HG02943 (cell line): ENCODE results near the gene PRDM16.

Source experiments
- ATAC-seq: cut with Tn5 transposase; IDR thresholded peaks from one replicate; pipeline ENCODE4 v1.9.1; 2021; ENCODE audit warnings: mild to moderate bottlenecking, low read depth, moderate library complexity; ENCODE audit not compliant: unreplicated experiment

Gene PRDM16

GRCh38 chr1:3051270-3052268 lies 17.4 kb upstream of the PRDM16 start:
- ATAC-seq: no peak

- ATAC-seq: no peak
Observed at GRCh38 chr1:3052501-3052900, 16.5 kb upstream of the PRDM16 start.

- no peak for ATAC-seq
Observed at GRCh38 chr1:3053366-3053980, 15.5 kb upstream of the PRDM16 start.

GRCh38 chr1:3053986-3054385 lies 15.0 kb upstream of the PRDM16 start:
- no peak for ATAC-seq

GRCh38 chr1:3054474-3054873 lies 14.5 kb upstream of the PRDM16 start:
- no peak for ATAC-seq

GRCh38 chr1:3055051-3055450 lies 14.0 kb upstream of the PRDM16 start:
- no peak for ATAC-seq

GRCh38 chr1:3056641-3057040 lies 12.4 kb upstream of the PRDM16 start:
- no peak for ATAC-seq

- no peak for ATAC-seq
Observed at GRCh38 chr1:3058263-3059030, 10.6 kb upstream of the PRDM16 start.

- no peak for ATAC-seq
Observed at GRCh38 chr1:3060127-3060526, 8.9 kb upstream of the PRDM16 start.

- no peak for ATAC-seq
Observed at GRCh38 chr1:3060601-3061551, 8.1 kb upstream of the PRDM16 start.

GRCh38 chr1:3061566-3061965 lies 7.4 kb upstream of the PRDM16 start:
- no peak for ATAC-seq

GRCh38 chr1:3061981-3062615 lies 6.9 kb upstream of the PRDM16 start:
- no peak for ATAC-seq

- ATAC-seq: no peak
Observed at GRCh38 chr1:3062616-3063378, 6.2 kb upstream of the PRDM16 start.

GRCh38 chr1:3063379-3064295 lies 5.4 kb upstream of the PRDM16 start:
- ATAC-seq: no peak

- no peak for ATAC-seq
Observed at GRCh38 chr1:3064296-3064850, 4.6 kb upstream of the PRDM16 start.

- ATAC-seq: no peak
Observed at GRCh38 chr1:3064901-3065300, 4.1 kb upstream of the PRDM16 start.

GRCh38 chr1:3065396-3065795 lies 3.6 kb upstream of the PRDM16 start:
- no peak for ATAC-seq
